ENCODE measurements around the gene UPB1. TPM values are rescaled to one million over a fixed set of nuclear protein-coding genes. Genes with fewer than 3 reads are reported as not detected.

UPB1 gene
- total RNA-seq, 1 donor from 2014 or later = not detected

- no peak for DNase-seq (ENCODE audit: low read depth)
Measured at GRCh38 chr22:24504540-24504939, 9.4 kb downstream of the UPB1 start.

GRCh38 chr22:24504956-24505736 lies 10.0 kb downstream of the UPB1 start:
- no peak for DNase-seq (ENCODE audit: low read depth)

- DNase-seq (ENCODE audit: low read depth) = peak; percentile 88
Measured at GRCh38 chr22:24506802-24507438, 11.8 kb downstream of the UPB1 start.

GRCh38 chr22:24507716-24508115 lies 12.6 kb downstream of the UPB1 start:
- DNase-seq (ENCODE audit: low read depth) = no peak

- DNase-seq (ENCODE audit: low read depth) = peak; percentile 77
Measured at GRCh38 chr22:24510637-24511625, 15.8 kb downstream of the UPB1 start.

GRCh38 chr22:24512043-24512442 lies 16.9 kb downstream of the UPB1 start:
- no peak for DNase-seq (ENCODE audit: low read depth)

- no peak for DNase-seq (ENCODE audit: low read depth)
Measured at GRCh38 chr22:24513378-24514240, 18.5 kb downstream of the UPB1 start.

GRCh38 chr22:24514241-24515026 lies 19.3 kb downstream of the UPB1 start:
- no peak for DNase-seq (ENCODE audit: low read depth)

- no peak for DNase-seq (ENCODE audit: low read depth)
Measured at GRCh38 chr22:24515027-24515338, 19.9 kb downstream of the UPB1 start.

- DNase-seq (ENCODE audit: low read depth) = peak; percentile 89
Measured at GRCh38 chr22:24516301-24516737, 21.2 kb downstream of the UPB1 start.

- no peak for DNase-seq (ENCODE audit: low read depth)
Measured at GRCh38 chr22:24517446-24517845, 22.3 kb downstream of the UPB1 start.

- no peak for DNase-seq (ENCODE audit: low read depth)
Measured at GRCh38 chr22:24518228-24518627, 23.1 kb downstream of the UPB1 start.

GRCh38 chr22:24518771-24519485 lies 23.8 kb downstream of the UPB1 start:
- no peak for DNase-seq (ENCODE audit: low read depth)

GRCh38 chr22:24519496-24519895 lies 24.4 kb downstream of the UPB1 start:
- DNase-seq (ENCODE audit: low read depth) = no peak

GRCh38 chr22:24521791-24522245 lies 26.7 kb downstream of the UPB1 start:
- DNase-seq (ENCODE audit: low read depth) = peak; percentile 93

GRCh38 chr22:24523873-24524272 lies 28.7 kb downstream of the UPB1 start:
- no peak for DNase-seq (ENCODE audit: low read depth)

- DNase-seq (ENCODE audit: low read depth) = peak; percentile 54
Measured at GRCh38 chr22:24525416-24526037, 30.4 kb downstream of the UPB1 start.

- no peak for DNase-seq (ENCODE audit: low read depth)
Measured at GRCh38 chr22:24526191-24526590, 31.1 kb downstream of the UPB1 start.

GRCh38 chr22:24529898-24530297 lies 34.8 kb downstream of the UPB1 start:
- no peak for DNase-seq (ENCODE audit: low read depth)
